Measurements from ENCODE around the gene C10orf71. TPM values are rescaled to one million over a fixed set of nuclear protein-coding genes. Genes with fewer than 3 reads are reported as not detected.

The C10orf71 gene
- total and polyA plus RNA-seq, 2 of the 8 experiments (the other 6 are each of a cell fraction or from before 2014, with no cell fraction given) = not detected

DNA sequence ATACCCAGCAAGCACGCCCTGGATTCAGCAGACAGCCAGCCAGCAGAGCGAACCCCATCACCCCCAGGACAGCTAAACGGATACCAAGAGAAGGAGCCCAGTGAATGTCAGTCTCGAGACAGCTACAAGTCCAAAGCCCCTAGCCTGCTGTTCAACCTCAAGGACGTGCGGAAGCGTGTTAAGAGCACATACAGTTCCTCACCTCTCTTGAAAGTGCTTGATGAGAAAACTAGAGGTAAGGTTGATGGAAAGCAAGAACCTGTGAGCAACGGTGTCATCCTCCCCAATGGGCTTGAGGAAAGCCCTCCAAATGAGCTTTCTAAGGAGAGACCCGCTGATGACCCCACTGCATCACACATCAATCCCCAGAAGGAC is 24.9 kb downstream of the C10orf71 start (continued):
- no peak for TF ChIP-seq SIN3A (conservative IDR thresholded peaks at IDR 0.05 in 1 of 2, IDR thresholded peaks at IDR 0.05 in 1 of 2; ENCODE audit: low read depth in 1 of 2, low read length in 2 of 2)
- no peak for TF ChIP-seq SP4 (IDR thresholded peaks at IDR 0.05; ENCODE audit: low read length)
